ENCODE results near the gene CD300LD. TPM values are rescaled to one million over a fixed set of nuclear protein-coding genes. Genes with fewer than 3 reads are reported as not detected.

Gene CD300LD
- total and polyA plus RNA-seq, 2 of the 8 experiments (the other 6 are each of a cell fraction or from before 2014, with no cell fraction given): not detected

DNA sequence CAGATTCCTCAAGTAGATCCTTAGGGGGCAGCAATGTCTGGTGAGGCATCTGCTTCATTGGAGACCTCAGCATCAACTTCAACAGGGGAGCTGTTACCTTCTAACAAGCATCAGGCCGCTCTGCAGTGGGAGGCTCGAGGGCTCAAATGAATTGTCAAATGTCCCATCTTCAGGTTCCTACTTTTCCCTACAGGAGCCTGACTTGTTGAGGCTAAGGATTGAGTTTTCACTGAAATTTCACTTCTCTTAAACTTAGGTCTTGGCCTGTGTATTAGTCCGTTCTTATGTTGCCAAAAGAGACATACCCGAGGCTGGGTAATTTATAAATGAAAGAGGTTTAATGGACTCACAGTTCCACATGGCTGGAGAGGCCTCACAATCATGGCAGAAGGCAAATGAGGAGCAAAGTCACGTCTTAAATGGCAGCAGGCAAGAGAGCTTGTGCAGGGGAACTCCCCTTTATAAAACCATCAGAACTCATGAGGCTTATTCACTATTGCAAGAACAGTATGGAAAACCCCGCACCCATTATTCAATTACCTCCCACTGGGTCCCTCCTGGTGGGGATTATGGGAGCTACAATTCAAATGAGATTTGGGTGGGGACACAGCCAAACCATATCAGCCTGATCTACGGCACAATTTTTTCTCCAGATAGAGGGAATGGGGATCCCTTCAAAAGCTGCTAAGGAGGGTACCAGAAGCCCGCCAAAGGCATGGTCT is 5.1 kb upstream of the CD300LD start (continued):
- TF ChIP-seq CHD7 (IDR thresholded peaks at IDR 0.05; ENCODE audit: insufficient replicate concordance, low read length): no peak
- no peak for TF ChIP-seq FOSL1 (IDR thresholded peaks at IDR 0.05; ENCODE audit: insufficient read depth, low read depth, low read length)
- TF ChIP-seq TBP (IDR thresholded peaks at IDR 0.05; ENCODE audit: low read depth, low read length): no peak
- no peak for TF ChIP-seq GABPA (IDR thresholded peaks at IDR 0.05; ENCODE audit: borderline replicate concordance, insufficient read depth, low read length)
- no peak for TF ChIP-seq RBBP5 (IDR thresholded peaks at IDR 0.05; ENCODE audit: borderline replicate concordance, low read depth, low read length)

All from H1 (cell line).